OCI-LY1 (cell line): ENCODE results near the gene BTN1A1.
"Not testable (repeated sequence)": the region's sequence is repeated elsewhere in the genome, so short reads cannot be mapped to it uniquely, and the experiment has no call there.

Experiments
- H2AFZ ChIP-seq: fragments of 200-600 bp; sonication (generic), shearing (Covaris generic); 2 replicates; pipeline ENCODE4 v1.6.0; 2014; ENCODE audit warnings: antibody characterized with exemption, mild to moderate bottlenecking, low read length
- H3F3A ChIP-seq: fragments of 200-600 bp; sonication (generic), shearing (Covaris generic); 2 replicates; pipeline ENCODE4 v1.6.0; 2014; ENCODE audit warnings: mild to moderate bottlenecking, antibody characterized with exemption, low read length, moderate library complexity; ENCODE audit not compliant: insufficient read depth
- H3K27ac ChIP-seq: fragments of 200-600 bp; sonication (generic); 2 replicates; pipeline ENCODE4 v1.5.1; 2014; ENCODE audit warnings: low read length, mixed run types, mild to moderate bottlenecking, low read depth; ENCODE audit not compliant: poor library complexity, severe bottlenecking
- H3K27me3 ChIP-seq: fragments of 200-600 bp; sonication (generic); 2 replicates; pipeline ENCODE4 v1.6.0; 2014; ENCODE audit warnings: antibody characterized with exemption, mild to moderate bottlenecking, low read length, moderate library complexity; ENCODE audit not compliant: insufficient read depth
- H3K36me3 ChIP-seq: fragments of 200-600 bp; sonication (generic); 2 replicates; pipeline ENCODE4 v1.6.1; 2014; ENCODE audit warnings: mild to moderate bottlenecking, antibody characterized with exemption, low read length, moderate library complexity, mixed read lengths; ENCODE audit not compliant: insufficient read depth
- H3K4me1 ChIP-seq: fragments of 200-600 bp; sonication (generic); 2 replicates; pipeline ENCODE4 v1.5.1; 2014; ENCODE audit warnings: mild to moderate bottlenecking, low read length, moderate library complexity; ENCODE audit not compliant: insufficient read depth, severe bottlenecking
- H3K4me2 ChIP-seq: fragments of 200-600 bp; sonication (generic), shearing (Covaris generic); 2 replicates; pipeline ENCODE4 v1.6.1; 2014; ENCODE audit warnings: low read length
- H3K4me3 ChIP-seq: fragments of 200-600 bp; sonication (generic); 2 replicates; pipeline ENCODE4 v1.5.1; 2014; ENCODE audit warnings: low read length, low read depth, mild to moderate bottlenecking, mixed read lengths; ENCODE audit not compliant: poor library complexity, severe bottlenecking
- H3K79me2 ChIP-seq: fragments of 200-600 bp; shearing (Covaris generic); 2 replicates; pipeline ENCODE4 v1.6.1; 2016; ENCODE audit warnings: mixed run types, low read length, mixed read lengths; ENCODE audit not compliant: insufficient read depth
- H3K9ac ChIP-seq: fragments of 200-600 bp; sonication (generic), shearing (Covaris generic); 2 replicates; pipeline ENCODE4 v1.6.1; 2014; ENCODE audit warnings: mild to moderate bottlenecking, low read length, mixed read lengths
- H3K9me2 ChIP-seq: fragments of 200-600 bp; sonication (generic), shearing (Covaris generic); 2 replicates; pipeline ENCODE4 v1.6.1; 2014; ENCODE audit warnings: low read depth, mild to moderate bottlenecking, low read length, mixed read lengths
- H3K9me3 ChIP-seq: fragments of 200-600 bp; shearing (Covaris generic); 2 replicates; pipeline ENCODE4 v1.6.1; 2014; ENCODE audit warnings: low read length, mixed read lengths
- H4K20me1 ChIP-seq: fragments of 200-600 bp; sonication (generic), shearing (Covaris generic); 2 replicates; pipeline ENCODE4 v1.6.0; 2016; ENCODE audit warnings: mild to moderate bottlenecking, low read length; ENCODE audit not compliant: insufficient read depth
- EZH2 ChIP-seq: fragments of 200-600 bp; sonication (generic), shearing (Covaris generic); IDR thresholded peaks from 2 replicates; pipeline ENCODE4 v1.8.0; 2017; ENCODE audit warnings: borderline replicate concordance, mixed run types, mild to moderate bottlenecking, antibody characterized with exemption, low read length, moderate library complexity, mixed read lengths
- TF ChIP-seq, protein P1 (sequence below): fragments of 200-600 bp; sonication (generic), shearing (Covaris generic); IDR thresholded peaks from 2 replicates; pipeline ENCODE4 v1.5.1; 2017; ENCODE audit warnings: mild to moderate bottlenecking, antibody characterized with exemption, low read length, moderate library complexity, mixed read lengths

Gene BTN1A1

DNA sequence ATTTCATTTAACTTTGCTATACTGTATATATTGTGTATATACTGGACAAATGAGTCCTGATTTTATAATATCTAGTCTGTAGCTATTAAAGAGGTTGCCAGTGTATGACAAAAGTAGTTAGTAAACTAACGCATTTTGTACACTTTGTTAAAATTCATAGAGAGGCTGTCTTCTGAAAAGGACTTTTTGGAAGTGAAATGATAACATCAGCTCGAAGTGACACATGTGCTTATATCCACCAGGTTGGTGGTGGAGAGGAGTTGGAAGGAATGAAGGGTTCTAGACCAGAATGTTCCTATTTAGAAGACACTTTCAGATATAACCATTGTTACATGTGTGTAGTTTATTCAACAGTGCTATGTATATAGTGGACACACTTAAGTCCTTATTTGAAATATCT, 24.2 kb downstream of the BTN1A1 start:
- Histone ChIP-seq H3K4me1 (peaks cover 44% of the 10 kb centered on the region), H3K4me2 (peak overlapping the region; percentile 81; the same call in 1 of the 2 replicates)
- H3K9me3 ChIP-seq, H3K9me2 ChIP-seq, H4K20me1 ChIP-seq, H3K9ac ChIP-seq, H3K27ac ChIP-seq, H3K36me3 ChIP-seq, H3K4me3 ChIP-seq, H3F3A ChIP-seq, H2AFZ ChIP-seq, H3K79me2 ChIP-seq, H3K27me3 ChIP-seq: not testable (repeated sequence)

DNA sequence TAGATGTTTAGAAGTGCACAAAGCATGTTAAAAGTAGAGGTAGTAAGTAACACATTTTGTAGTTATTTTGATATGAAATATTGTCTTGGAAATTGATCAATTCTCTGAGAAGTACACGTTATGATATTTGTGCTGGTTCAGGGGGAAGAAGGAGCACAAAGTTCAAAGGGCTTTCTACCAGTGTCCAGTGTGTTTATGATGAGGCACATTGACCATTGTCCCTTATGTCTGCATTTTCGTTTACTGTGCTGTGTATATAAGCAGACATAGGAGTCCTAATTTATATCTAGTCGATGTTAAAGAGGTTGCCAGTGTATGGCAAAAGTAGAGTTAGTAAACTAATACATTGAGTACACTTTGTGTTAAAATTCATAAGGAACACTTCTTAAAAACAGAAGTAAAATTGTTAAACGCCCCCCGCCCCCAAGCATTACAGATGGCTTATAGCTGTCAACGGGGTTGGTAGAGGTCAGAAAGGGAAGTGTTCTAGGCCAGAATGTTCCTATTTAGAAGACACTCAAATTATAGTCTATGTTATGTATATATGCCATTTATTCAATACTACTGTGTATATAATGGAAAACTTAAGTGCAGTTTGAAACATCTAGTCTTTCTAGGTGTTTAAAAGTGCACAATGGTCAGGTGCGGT, 24.7 kb downstream of the BTN1A1 start:
- Histone ChIP-seq H2AFZ (no peak overlapping the region), H3K4me2 (no peak overlapping the region; the same call in 1 of the 2 replicates), H3K27ac (no peak overlapping the region), H3K9me3 (no peaks in the 10 kb centered on the region), H3K4me3 (no peak overlapping the region), H4K20me1 (no peaks in the 10 kb centered on the region), H3K36me3 (no peaks in the 10 kb centered on the region), H3K79me2 (no peaks in the 10 kb centered on the region), H3K27me3 (no peaks in the 10 kb centered on the region), H3K9me2 (no peaks in the 10 kb centered on the region), H3K4me1 (peaks cover 43% of the 10 kb centered on the region), H3F3A (no peaks in the 10 kb centered on the region), H3K9ac (no peak overlapping the region)
- TF ChIP-seq, protein P1, sequence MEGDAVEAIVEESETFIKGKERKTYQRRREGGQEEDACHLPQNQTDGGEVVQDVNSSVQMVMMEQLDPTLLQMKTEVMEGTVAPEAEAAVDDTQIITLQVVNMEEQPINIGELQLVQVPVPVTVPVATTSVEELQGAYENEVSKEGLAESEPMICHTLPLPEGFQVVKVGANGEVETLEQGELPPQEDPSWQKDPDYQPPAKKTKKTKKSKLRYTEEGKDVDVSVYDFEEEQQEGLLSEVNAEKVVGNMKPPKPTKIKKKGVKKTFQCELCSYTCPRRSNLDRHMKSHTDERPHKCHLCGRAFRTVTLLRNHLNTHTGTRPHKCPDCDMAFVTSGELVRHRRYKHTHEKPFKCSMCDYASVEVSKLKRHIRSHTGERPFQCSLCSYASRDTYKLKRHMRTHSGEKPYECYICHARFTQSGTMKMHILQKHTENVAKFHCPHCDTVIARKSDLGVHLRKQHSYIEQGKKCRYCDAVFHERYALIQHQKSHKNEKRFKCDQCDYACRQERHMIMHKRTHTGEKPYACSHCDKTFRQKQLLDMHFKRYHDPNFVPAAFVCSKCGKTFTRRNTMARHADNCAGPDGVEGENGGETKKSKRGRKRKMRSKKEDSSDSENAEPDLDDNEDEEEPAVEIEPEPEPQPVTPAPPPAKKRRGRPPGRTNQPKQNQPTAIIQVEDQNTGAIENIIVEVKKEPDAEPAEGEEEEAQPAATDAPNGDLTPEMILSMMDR = no peak
- no peak for TF ChIP-seq EZH2

DNA sequence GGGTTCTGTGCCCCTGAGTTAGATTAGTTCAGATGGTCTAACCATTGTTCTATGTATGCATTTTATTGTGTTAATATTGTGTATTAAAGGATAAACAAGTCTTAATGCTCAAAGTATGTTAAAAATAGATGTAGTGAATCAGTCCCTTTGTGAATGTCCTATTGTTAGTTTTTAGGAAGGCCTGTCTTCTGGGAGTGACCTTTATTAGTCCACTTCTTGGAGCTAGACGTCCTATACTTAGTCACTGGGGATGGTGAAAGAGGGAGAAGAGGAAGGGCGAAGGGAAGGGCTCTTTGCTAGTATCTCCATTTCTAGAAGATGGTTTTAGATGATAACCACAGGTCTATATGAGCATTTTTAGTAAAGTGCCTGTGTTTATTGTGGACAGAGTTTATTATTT, 25.7 kb downstream of the BTN1A1 start:
- Histone ChIP-seq H4K20me1 (no peaks in the 10 kb centered on the region), H3K4me2 (no peak overlapping the region), H3K36me3 (no peaks in the 10 kb centered on the region), H3K4me1 (peaks cover 36% of the 10 kb centered on the region), H3K27ac (no peak overlapping the region), H3K4me3 (no peak overlapping the region), H3K9me2 (no peaks in the 10 kb centered on the region), H3K27me3 (no peaks in the 10 kb centered on the region), H3K79me2 (no peaks in the 10 kb centered on the region), H3F3A (no peaks in the 10 kb centered on the region), H2AFZ (no peak overlapping the region), H3K9ac (no peak overlapping the region), H3K9me3 (no peaks in the 10 kb centered on the region)
- no peak for TF ChIP-seq EZH2
- TF ChIP-seq, protein P1 = no peak

DNA sequence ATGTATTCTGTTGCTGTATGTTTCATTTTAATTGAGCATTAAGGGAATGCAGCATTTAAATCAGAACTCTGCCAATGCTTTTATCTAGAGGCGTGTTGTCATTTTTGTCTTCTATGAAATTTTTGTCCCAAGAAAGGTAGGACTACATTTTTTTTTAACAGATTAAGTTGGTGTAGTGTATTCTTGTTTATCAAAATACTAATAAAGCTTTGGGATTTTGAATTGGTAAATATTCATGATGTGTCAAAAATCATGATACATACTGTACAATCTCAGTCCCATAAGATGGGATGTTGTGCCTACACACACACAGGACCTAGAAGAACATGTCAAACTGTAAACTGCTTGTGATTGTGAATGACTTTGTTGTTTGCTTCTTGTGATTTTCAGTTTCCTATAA, 26.8 kb downstream of the BTN1A1 start:
- Histone ChIP-seq H3K9me3 (no peaks in the 10 kb centered on the region), H3F3A (no peaks in the 10 kb centered on the region), H3K4me1 (peaks cover 33% of the 10 kb centered on the region), H3K27ac (no peak overlapping the region), H3K27me3 (no peaks in the 10 kb centered on the region), H3K79me2 (no peaks in the 10 kb centered on the region), H3K9me2 (no peaks in the 10 kb centered on the region), H4K20me1 (no peaks in the 10 kb centered on the region), H2AFZ (no peak overlapping the region), H3K9ac (no peak overlapping the region), H3K4me2 (no peak overlapping the region), H3K36me3 (no peaks in the 10 kb centered on the region), H3K4me3 (no peak overlapping the region)
- TF ChIP-seq EZH2 = no peak
- TF ChIP-seq, protein P1 = no peak
